SK-N-SH treated with all-trans-retinoic acid at 6 μM for 48 hours (cell line): ENCODE data around the gene ODAPH.
"Not testable (repeated sequence)": the region's sequence is repeated elsewhere in the genome, so short reads cannot be mapped to it uniquely, and the experiment has no call there.

ENCODE experiments used
- OSR1 ChIP-seq: fragments of 250-450 bp; sonication (Bioruptor Pico); IDR thresholded peaks from 2 replicates; pipeline ENCODE4 v1.8.0; 2022; ENCODE audit warnings: moderate library complexity, mild to moderate bottlenecking, inconsistent platforms
- SNAI2 ChIP-seq: fragments of 250-450 bp; sonication (Bioruptor Pico); IDR thresholded peaks from 2 replicates; pipeline ENCODE4 v1.5.0; 2020; ENCODE audit warnings: mild to moderate bottlenecking, moderate library complexity
- ZFP3 ChIP-seq: fragments of 250-450 bp; sonication (Bioruptor Pico); IDR thresholded peaks from 2 replicates; pipeline ENCODE4 v1.5.0; 2020; ENCODE audit warnings: mild to moderate bottlenecking, moderate library complexity
- ZFP30 ChIP-seq: fragments of 450-650 bp; formaldehyde crosslinking; IDR thresholded peaks from 2 replicates; pipeline ENCODE4 v1.5.0; 2022; ENCODE audit warnings: mild to moderate bottlenecking, moderate library complexity
- TF ChIP-seq, protein P1 (sequence below): fragments of 250-450 bp; sonication (Bioruptor Pico); IDR thresholded peaks from 2 replicates; pipeline ENCODE4 v1.8.0; 2021; ENCODE audit warnings: low read depth, mild to moderate bottlenecking, moderate library complexity, borderline replicate concordance

- not testable (repeated sequence) for TF ChIP-seq SNAI2; ZFP3 (CRISPR knock-in tag); ZFP30 (CRISPR knock-in tag); OSR1 (CRISPR knock-in tag)
- TF ChIP-seq, protein P1, sequence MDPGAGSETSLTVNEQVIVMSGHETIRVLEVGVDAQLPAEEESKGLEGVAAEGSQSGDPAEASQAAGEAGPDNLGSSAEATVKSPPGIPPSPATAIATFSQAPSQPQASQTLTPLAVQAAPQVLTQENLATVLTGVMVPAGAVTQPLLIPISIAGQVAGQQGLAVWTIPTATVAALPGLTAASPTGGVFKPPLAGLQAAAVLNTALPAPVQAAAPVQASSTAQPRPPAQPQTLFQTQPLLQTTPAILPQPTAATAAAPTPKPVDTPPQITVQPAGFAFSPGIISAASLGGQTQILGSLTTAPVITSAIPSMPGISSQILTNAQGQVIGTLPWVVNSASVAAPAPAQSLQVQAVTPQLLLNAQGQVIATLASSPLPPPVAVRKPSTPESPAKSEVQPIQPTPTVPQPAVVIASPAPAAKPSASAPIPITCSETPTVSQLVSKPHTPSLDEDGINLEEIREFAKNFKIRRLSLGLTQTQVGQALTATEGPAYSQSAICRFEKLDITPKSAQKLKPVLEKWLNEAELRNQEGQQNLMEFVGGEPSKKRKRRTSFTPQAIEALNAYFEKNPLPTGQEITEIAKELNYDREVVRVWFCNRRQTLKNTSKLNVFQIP (CRISPR knock-in tag): not testable (repeated sequence)
Measured at GRCh38 chr4:75519452-75519851, 36.4 kb upstream of the ODAPH start.
